GM23338 (cell line): ENCODE results near the gene RNF207. TPM values are rescaled to one million over a fixed set of nuclear protein-coding genes. Genes with fewer than 3 reads are reported as not detected.

Experiments used
- CTCF ChIP-seq, 2 experiments: fragments of 200-600 bp in 1 of 2; sonication (generic) in 1 of 2; conservative IDR thresholded peaks; 2 replicates each; pipeline versions ENCODE4 v1.5.1 to v1.6.1; 2016 to 2017; ENCODE audit warnings: antibody characterized with exemption in 2 of 2, low read depth in 2 of 2, mild to moderate bottlenecking in 2 of 2, moderate library complexity in 1 of 2
- ETS1 ChIP-seq: IDR thresholded peaks from 2 replicates; pipeline ENCODE4 v1.6.1; 2016; ENCODE audit warnings: antibody characterized with exemption
- STAT1 ChIP-seq: IDR thresholded peaks from one replicate; pipeline ENCODE4 v1.6.1; 2016; ENCODE audit warnings: antibody characterized with exemption; ENCODE audit not compliant: unreplicated experiment
- ZNF114 ChIP-seq: fragments of 250-450 bp; sonication (Bioruptor Pico); IDR thresholded peaks from 2 replicates; pipeline ENCODE4 v1.5.0; 2020; ENCODE audit warnings: mild to moderate bottlenecking, moderate library complexity
- ZNF331 ChIP-seq: fragments of 250-450 bp; sonication (Bioruptor Pico); IDR thresholded peaks from 2 replicates; pipeline ENCODE4 v1.5.0; 2020; ENCODE audit warnings: low read depth, mild to moderate bottlenecking, moderate library complexity
- ZNF462 ChIP-seq: fragments of 250-450 bp; sonication (Bioruptor Pico); IDR thresholded peaks from 2 replicates; pipeline ENCODE4 v1.5.0; 2020; ENCODE audit warnings: mild to moderate bottlenecking, moderate library complexity
- polyA plus RNA-seq: library from polyadenylated mRNA; unstranded; fragments of >200 nt; fragmentation: Nextera tagmentation; extraction: Ambion mirVana; gene quantifications from 2 replicates; pipeline ENCODE4 v1.2.1, GENCODE V29; 2016
- total RNA-seq: library from RNA; depleted of rRNA; stranded (reverse); fragments of >200 nt; shearing (Covaris generic); gene quantifications from 2 replicates; pipeline ENCODE4 v1.2.3, GENCODE V29; 2014

The RNF207 gene
- total and polyA plus RNA-seq, 2 experiments from 2014 or later: 1.7 to 2.9 TPM

GRCh38 chr1:6191968-6192367 is 14.0 kb upstream of the RNF207 start (continued):
- no peak for TF ChIP-seq ZNF462
- no peak for TF ChIP-seq CTCF (conservative IDR thresholded peaks at IDR 0.05; ENCODE audit: low read depth in 2 of 2)
- TF ChIP-seq ETS1: no peak
- no peak for TF ChIP-seq ZNF331
- TF ChIP-seq ZNF114: no peak
- TF ChIP-seq STAT1: no peak
